SU-DHL-6 (cell line): Measurements from ENCODE around the gene STK17A.

ENCODE experiments used
- H2AFZ ChIP-seq: fragments of 200-600 bp; sonication (generic); 2 replicates; pipeline ENCODE4 v1.6.1; 2014; ENCODE audit warnings: low read depth, mild to moderate bottlenecking, moderate library complexity, mixed read lengths, antibody characterized with exemption, low read length; ENCODE audit not compliant: severe bottlenecking
- H3F3A ChIP-seq: fragments of 200-600 bp; shearing (Covaris generic); 2 replicates; pipeline ENCODE4 v1.6.0; 2016; ENCODE audit warnings: antibody characterized with exemption, mild to moderate bottlenecking; ENCODE audit not compliant: insufficient read depth
- H3K27ac ChIP-seq: fragments of 200-600 bp; sonication (generic); 2 replicates; pipeline ENCODE4 v1.5.1; 2016; ENCODE audit warnings: low read depth, mild to moderate bottlenecking, low read length, moderate library complexity, mixed read lengths
- H3K27me3 ChIP-seq: fragments of 200-600 bp; sonication (generic), shearing (Covaris generic); 2 replicates; pipeline ENCODE4 v1.6.0; 2014; ENCODE audit warnings: mild to moderate bottlenecking, low read length
- H3K36me3 ChIP-seq: fragments of 200-600 bp; sonication (generic); 2 replicates; pipeline ENCODE4 v1.6.1; 2014; ENCODE audit warnings: mild to moderate bottlenecking, low read length, mixed read lengths
- H3K4me2 ChIP-seq: fragments of 300-600, 200-600 bp; shearing (Covaris generic), sonication (generic); 2 replicates; pipeline ENCODE4 v1.6.0; 2014; ENCODE audit warnings: low read length, low read depth, mild to moderate bottlenecking; ENCODE audit not compliant: poor library complexity, severe bottlenecking
- H3K4me3 ChIP-seq: fragments of 200-600 bp; sonication (generic); 2 replicates; pipeline ENCODE4 v1.5.1; 2014; ENCODE audit warnings: antibody characterized with exemption, low read length, mild to moderate bottlenecking, mixed read lengths; ENCODE audit not compliant: insufficient read depth, poor library complexity, severe bottlenecking
- H3K79me2 ChIP-seq: fragments of 200-600 bp; sonication (generic); 2 replicates; pipeline ENCODE4 v1.6.1; 2014; ENCODE audit warnings: mild to moderate bottlenecking, low read length, moderate library complexity; ENCODE audit not compliant: insufficient read depth
- H3K9ac ChIP-seq: fragments of 200-600 bp; sonication (generic); 2 replicates; pipeline ENCODE4 v1.7.0; 2014; ENCODE audit warnings: mild to moderate bottlenecking, low read length
- H3K9me2 ChIP-seq: fragments of 200-600 bp; sonication (generic); replicated peaks from 2 replicates; pipeline ENCODE4 v1.6.1; 2014; ENCODE audit warnings: low read length; ENCODE audit not compliant: insufficient read depth
- H3K9me3 ChIP-seq: fragments of 200-600 bp; sonication (generic); 2 replicates; pipeline ENCODE4 v1.6.1; 2014; ENCODE audit warnings: low read length, mixed read lengths; ENCODE audit not compliant: insufficient read depth
- H4K20me1 ChIP-seq: fragments of 200-600 bp; sonication (generic); 2 replicates; pipeline ENCODE4 v1.6.1; 2014; ENCODE audit warnings: low read depth, mild to moderate bottlenecking, antibody characterized with exemption, low read length, moderate library complexity, mixed read lengths
- EZH2phosphoT487 ChIP-seq: fragments of 200-600 bp; sonication (generic), shearing (Covaris generic); conservative IDR thresholded peaks from 2 replicates; pipeline ENCODE4 v1.6.1; 2018; ENCODE audit warnings: mild to moderate bottlenecking, antibody characterized with exemption, low read length, moderate library complexity, mixed read lengths
- TF ChIP-seq, protein P1 (sequence below): fragments of 200-600 bp; sonication (generic); IDR thresholded peaks from one replicate; pipeline ENCODE4 v1.5.1; 2017; ENCODE audit warnings: antibody characterized with exemption, mild to moderate bottlenecking, low read length, moderate library complexity; ENCODE audit not compliant: insufficient read depth, poor library complexity, severe bottlenecking

Gene STK17A

DNA sequence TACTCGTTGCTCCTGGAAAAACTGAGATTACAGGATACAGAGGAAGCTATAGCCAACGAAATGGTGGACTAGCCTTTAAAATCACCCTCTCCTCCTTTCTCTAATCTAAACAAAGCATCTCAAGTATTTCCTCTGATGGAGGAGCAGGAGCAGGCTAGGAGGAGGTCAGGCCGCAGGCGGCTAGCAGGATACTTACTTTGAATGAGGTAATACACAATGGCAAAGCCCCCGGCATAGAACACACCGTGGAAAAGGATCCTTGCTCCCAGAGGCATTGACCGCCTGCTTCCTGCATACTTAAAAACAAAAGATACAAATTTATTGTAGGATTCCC, 64.4 kb downstream of the STK17A start:
- H3K9me2 ChIP-seq: no peaks in the 10 kb centered on the region
- H3K9me3 ChIP-seq: no peaks in the 10 kb centered on the region
- peak overlapping the region; percentile 70 for H3K9ac ChIP-seq
- H3K27me3 ChIP-seq: no peaks in the 10 kb centered on the region
- peak overlapping the region; percentile 98 for H3K27ac ChIP-seq
- no peak overlapping the region for H2AFZ ChIP-seq
- peak overlapping the region; percentile 96 for H3K4me2 ChIP-seq
- no peak for TF ChIP-seq EZH2phosphoT487
- TF ChIP-seq, protein P1, sequence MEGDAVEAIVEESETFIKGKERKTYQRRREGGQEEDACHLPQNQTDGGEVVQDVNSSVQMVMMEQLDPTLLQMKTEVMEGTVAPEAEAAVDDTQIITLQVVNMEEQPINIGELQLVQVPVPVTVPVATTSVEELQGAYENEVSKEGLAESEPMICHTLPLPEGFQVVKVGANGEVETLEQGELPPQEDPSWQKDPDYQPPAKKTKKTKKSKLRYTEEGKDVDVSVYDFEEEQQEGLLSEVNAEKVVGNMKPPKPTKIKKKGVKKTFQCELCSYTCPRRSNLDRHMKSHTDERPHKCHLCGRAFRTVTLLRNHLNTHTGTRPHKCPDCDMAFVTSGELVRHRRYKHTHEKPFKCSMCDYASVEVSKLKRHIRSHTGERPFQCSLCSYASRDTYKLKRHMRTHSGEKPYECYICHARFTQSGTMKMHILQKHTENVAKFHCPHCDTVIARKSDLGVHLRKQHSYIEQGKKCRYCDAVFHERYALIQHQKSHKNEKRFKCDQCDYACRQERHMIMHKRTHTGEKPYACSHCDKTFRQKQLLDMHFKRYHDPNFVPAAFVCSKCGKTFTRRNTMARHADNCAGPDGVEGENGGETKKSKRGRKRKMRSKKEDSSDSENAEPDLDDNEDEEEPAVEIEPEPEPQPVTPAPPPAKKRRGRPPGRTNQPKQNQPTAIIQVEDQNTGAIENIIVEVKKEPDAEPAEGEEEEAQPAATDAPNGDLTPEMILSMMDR: no peak
- peaks cover 90% of the 10 kb centered on the region for H3F3A ChIP-seq
- no peaks in the 10 kb centered on the region for H4K20me1 ChIP-seq
- no peaks in the 10 kb centered on the region for H3K36me3 ChIP-seq
- peaks cover 29% of the 10 kb centered on the region for H3K79me2 ChIP-seq
- peak overlapping the region; percentile 21 for H3K4me3 ChIP-seq

DNA sequence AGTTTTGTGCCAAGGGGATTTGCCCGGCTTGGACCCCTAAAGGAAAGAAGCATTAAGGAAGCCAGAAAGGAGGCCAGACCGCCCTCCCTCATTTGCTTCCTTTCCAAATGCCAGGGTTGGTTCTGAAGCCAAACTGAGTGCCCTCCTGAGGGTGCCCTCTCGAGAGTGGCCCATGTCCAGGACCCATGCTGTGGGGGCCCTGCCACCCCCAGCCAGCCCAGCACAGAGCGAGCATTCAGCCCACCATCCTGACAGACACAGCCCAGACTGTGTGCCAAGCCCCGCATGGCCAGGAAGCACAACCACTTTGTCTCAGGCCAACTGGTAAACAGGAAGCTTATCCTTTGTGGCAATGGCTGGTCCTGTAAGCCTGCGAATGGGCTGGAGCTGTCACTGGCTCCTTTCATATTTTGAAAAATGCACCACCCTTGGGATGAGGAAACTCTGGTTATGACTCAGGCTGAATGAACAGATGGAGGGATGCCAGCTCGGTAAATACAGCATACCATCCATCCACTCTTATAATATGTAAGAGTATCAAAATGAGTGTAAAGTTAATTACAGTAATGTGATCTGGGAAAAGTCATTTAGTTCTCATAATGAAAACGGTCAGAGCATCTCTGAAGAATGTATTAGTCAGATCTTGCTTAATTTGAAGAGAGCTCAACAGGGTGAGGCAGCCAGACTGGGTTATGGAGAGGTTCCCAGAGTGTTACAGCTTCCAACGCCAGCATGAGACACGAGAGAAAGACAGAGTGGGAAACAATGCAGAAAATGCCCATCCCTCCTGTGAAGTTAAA, 65.0 kb downstream of the STK17A start:
- no peak for TF ChIP-seq EZH2phosphoT487
- TF ChIP-seq, protein P1: no peak
- H4K20me1 ChIP-seq: no peaks in the 10 kb centered on the region
- H3K4me2 ChIP-seq: peak overlapping the region; percentile 96
- no peaks in the 10 kb centered on the region for H3K27me3 ChIP-seq
- peak overlapping the region; percentile 98 for H3K27ac ChIP-seq
- H3K4me3 ChIP-seq: peak overlapping the region; percentile 21
- no peaks in the 10 kb centered on the region for H3K36me3 ChIP-seq
- peak overlapping the region; percentile 70 for H3K9ac ChIP-seq
- no peak overlapping the region for H2AFZ ChIP-seq
- H3K9me2 ChIP-seq: no peaks in the 10 kb centered on the region
- peaks cover 88% of the 10 kb centered on the region for H3F3A ChIP-seq
- H3K79me2 ChIP-seq: peaks cover 31% of the 10 kb centered on the region
- no peaks in the 10 kb centered on the region for H3K9me3 ChIP-seq

DNA sequence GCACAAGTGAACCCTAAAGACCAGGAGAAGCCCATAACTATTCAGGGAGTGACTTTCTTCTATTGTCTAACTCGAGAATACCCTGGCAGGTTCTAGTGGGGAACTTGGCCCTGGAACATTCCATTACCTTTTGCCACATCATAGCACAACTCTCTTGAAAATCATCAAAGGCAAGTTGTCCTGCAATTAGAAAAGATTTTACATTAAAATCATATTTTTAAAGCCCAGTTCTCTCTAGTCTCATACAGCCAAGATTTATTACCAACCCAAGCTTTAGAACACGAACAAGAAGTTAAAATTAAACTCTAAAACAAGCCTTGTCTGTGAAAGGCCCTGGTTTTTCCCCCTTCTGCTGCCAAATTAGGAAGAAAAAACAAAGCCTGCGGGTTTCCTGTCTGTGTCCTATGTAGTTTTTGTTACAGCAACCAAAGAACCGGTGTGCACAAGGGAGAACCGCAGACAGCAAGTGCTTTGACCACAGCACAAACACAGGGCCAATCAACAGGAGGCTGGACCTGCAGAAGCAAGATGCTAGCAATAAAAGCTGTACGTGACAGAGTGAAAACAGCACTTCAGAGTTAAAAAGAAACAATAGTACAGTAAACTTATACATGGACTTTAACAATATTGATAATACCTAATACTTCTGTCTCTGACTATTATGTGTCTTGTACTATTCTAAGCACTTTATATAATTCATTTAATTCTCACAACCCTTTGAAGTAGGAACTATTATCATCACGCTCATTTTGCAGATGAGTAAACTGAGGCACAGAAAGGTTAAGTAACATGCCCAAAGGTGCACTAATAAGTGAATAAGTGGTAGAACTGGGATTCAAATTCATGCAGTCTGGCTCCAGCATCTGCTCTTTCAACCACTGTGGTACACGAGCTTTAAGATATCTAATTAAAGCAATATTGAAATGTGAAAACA, 65.8 kb downstream of the STK17A start:
- H3K36me3 ChIP-seq: no peaks in the 10 kb centered on the region
- H3K4me3 ChIP-seq: peak overlapping the region; percentile 47
- no peaks in the 10 kb centered on the region for H4K20me1 ChIP-seq
- H3K79me2 ChIP-seq: peaks cover 39% of the 10 kb centered on the region
- H3K27ac ChIP-seq: peak overlapping the region; percentile 98
- no peaks in the 10 kb centered on the region for H3K9me3 ChIP-seq
- peak overlapping the region; percentile 76 for H3K9ac ChIP-seq
- H3K4me2 ChIP-seq: peak overlapping the region; percentile 96
- H3F3A ChIP-seq: peaks cover 80% of the 10 kb centered on the region
- TF ChIP-seq, protein P1: no peak
- no peak for TF ChIP-seq EZH2phosphoT487
- H3K27me3 ChIP-seq: no peaks in the 10 kb centered on the region
- no peaks in the 10 kb centered on the region for H3K9me2 ChIP-seq
- no peak overlapping the region for H2AFZ ChIP-seq
